Measurements from ENCODE around the gene STK25. TPM values are rescaled to one million over a fixed set of nuclear protein-coding genes. Genes with fewer than 3 reads are reported as not detected.
"Not testable (repeated sequence)": the region's sequence is repeated elsewhere in the genome, so short reads cannot be mapped to it uniquely, and the experiment has no call there.

The STK25 gene
- total and polyA plus RNA-seq, 2 experiments from 2014 or later: 125 to 304 TPM

GRCh38 chr2:241454837-241455485 lies 53.4 kb downstream of the STK25 start:
- DNase-seq (ENCODE audit: low spot score) (no peak), ATAC-seq (no peak)
- Histone ChIP-seq H3F3A (replicated peaks; ENCODE audit: low read depth) (no peaks in the 10 kb centered on the region), H3K9me2 (ENCODE audit: insufficient read depth) (no peaks in the 10 kb centered on the region), H4K20me1 (replicated peaks; ENCODE audit: insufficient read depth) (no peaks in the 10 kb centered on the region; the same call in 1 of the 2 replicates), H3K36me3 (ENCODE audit: insufficient read depth) (no peaks in the 10 kb centered on the region), H3K27me3 (ENCODE audit: insufficient read depth) (no peaks in the 10 kb centered on the region), H3K79me2 (replicated peaks; ENCODE audit: insufficient read depth) (no peaks in the 10 kb centered on the region), H2AFZ (no peak overlapping the region), H3K27ac (ENCODE audit: low read depth) (no peak overlapping the region), H3K4me2 (no peak overlapping the region), H3K4me1 (ENCODE audit: insufficient read depth) (no peaks in the 10 kb centered on the region), H3K4me3 (no peak overlapping the region)
- Mint-ChIP-seq H3K4me1 (peaks cover 6% of the 10 kb centered on the region; the same call in 2 of the 3 replicates), H3K4me3 (no peak overlapping the region), H3K9me3 (no peaks in the 10 kb centered on the region), H3K36me3 (ENCODE audit: low read depth) (0 out of 3 replicates have a peak, but pooled peaks cover 1% of the 10 kb centered on the region), H3K27me3 (ENCODE audit: insufficient read depth, low read depth, poor library complexity) (peaks cover 4% of the 10 kb centered on the region), H3K27ac (no peak overlapping the region)
- no peak for TF ChIP-seq CTCF (conservative IDR thresholded peaks at IDR 0.05; ENCODE audit: low read depth in 2 of 2)
- no peak for TF ChIP-seq NANOG (IDR thresholded peaks at IDR 0.05; ENCODE audit: borderline replicate concordance)
- TF ChIP-seq ZNF462 (CRISPR knock-in tag; IDR thresholded peaks at IDR 0.05): no peak
- no peak for TF ChIP-seq POLR2AphosphoS5 (IDR thresholded peaks at IDR 0.05; ENCODE audit: low read depth)

- H3K4me2 ChIP-seq, H3K9me3 Mint-ChIP-seq: not testable (repeated sequence)
These were observed 54.5 kb downstream of the STK25 start for GRCh38 chr2:241453919-241454318.

More at GRCh38 chr2:241453919-241454318, 54.5 kb downstream of the STK25 start:
- H3K4me1 Mint-ChIP-seq; H4K20me1 ChIP-seq (replicated peaks; ENCODE audit: insufficient read depth); H3K4me3 Mint-ChIP-seq; H3K79me2 ChIP-seq (replicated peaks; ENCODE audit: insufficient read depth); DNase-seq (ENCODE audit: low spot score); H3K36me3 ChIP-seq (ENCODE audit: insufficient read depth); ATAC-seq; H3F3A ChIP-seq (replicated peaks; ENCODE audit: low read depth); H2AFZ ChIP-seq; H3K27me3 ChIP-seq (ENCODE audit: insufficient read depth); H3K27ac ChIP-seq (ENCODE audit: low read depth); H3K4me3 ChIP-seq; H3K9me2 ChIP-seq (ENCODE audit: insufficient read depth); H3K27me3 Mint-ChIP-seq (ENCODE audit: insufficient read depth, low read depth, poor library complexity); H3K4me1 ChIP-seq (ENCODE audit: insufficient read depth); H3K36me3 Mint-ChIP-seq (ENCODE audit: low read depth); H3K27ac Mint-ChIP-seq: not testable (repeated sequence)
